Osteocyte (in vitro differentiated cells): ENCODE data around the gene RBM28. TPM values are rescaled to one million over a fixed set of nuclear protein-coding genes. Genes with fewer than 3 reads are reported as not detected.

Source experiments
- DNase-seq: peaks from one replicate; pipeline ENCODE4 v3.0.0; 2021; ENCODE audit warnings: mixed read lengths; ENCODE audit not compliant: unreplicated experiment; ENCODE audit errors: extremely low spot score
- H3K27ac Mint-ChIP-seq: one replicate; pipeline ENCODE4 v1.8.0; 2021; ENCODE audit warnings: mild to moderate bottlenecking, mixed read lengths; ENCODE audit not compliant: unreplicated experiment
- H3K27me3 Mint-ChIP-seq: one replicate; pipeline ENCODE4 v1.8.0; 2021; ENCODE audit warnings: mixed read lengths; ENCODE audit not compliant: unreplicated experiment
- H3K36me3 Mint-ChIP-seq: one replicate; pipeline ENCODE4 v1.8.0; 2021; ENCODE audit warnings: mixed read lengths; ENCODE audit not compliant: unreplicated experiment
- H3K4me1 Mint-ChIP-seq: one replicate; pipeline ENCODE4 v1.8.0; 2021; ENCODE audit warnings: mixed read lengths; ENCODE audit not compliant: unreplicated experiment
- H3K4me3 Mint-ChIP-seq: one replicate; pipeline ENCODE4 v1.8.0; 2021; ENCODE audit warnings: mild to moderate bottlenecking, moderate library complexity, mixed read lengths; ENCODE audit not compliant: unreplicated experiment
- H3K9me3 Mint-ChIP-seq: one replicate; pipeline ENCODE4 v1.8.0; 2021; ENCODE audit warnings: mixed read lengths; ENCODE audit not compliant: unreplicated experiment
- CTCF ChIP-seq: fragments of 200-600 bp; sonication (generic); IDR thresholded peaks from 2 replicates; pipeline ENCODE4 v1.5.0; 2021; ENCODE audit warnings: antibody characterized with exemption, mild to moderate bottlenecking, moderate library complexity
- total RNA-seq: library from RNA; stranded (reverse); gene quantifications from 2 replicates; pipeline ENCODE4 v1.2.1, GENCODE V29; 2021

The RBM28 gene
- total RNA-seq, 1 donor from 2014 or later = 45.6 TPM

- Mint-ChIP-seq H3K9me3 (no peaks in the 10 kb centered on the region), H3K27me3 (no peaks in the 10 kb centered on the region), H3K4me1 (peaks cover 1% of the 10 kb centered on the region), H3K36me3 (peaks cover 46% of the 10 kb centered on the region), H3K27ac (no peak overlapping the region), H3K4me3 (no peak overlapping the region)
- no peak for TF ChIP-seq CTCF
- no peak for DNase-seq
Observed at GRCh38 chr7:128324368-128324680, 19.4 kb downstream of the RBM28 start.

DNA sequence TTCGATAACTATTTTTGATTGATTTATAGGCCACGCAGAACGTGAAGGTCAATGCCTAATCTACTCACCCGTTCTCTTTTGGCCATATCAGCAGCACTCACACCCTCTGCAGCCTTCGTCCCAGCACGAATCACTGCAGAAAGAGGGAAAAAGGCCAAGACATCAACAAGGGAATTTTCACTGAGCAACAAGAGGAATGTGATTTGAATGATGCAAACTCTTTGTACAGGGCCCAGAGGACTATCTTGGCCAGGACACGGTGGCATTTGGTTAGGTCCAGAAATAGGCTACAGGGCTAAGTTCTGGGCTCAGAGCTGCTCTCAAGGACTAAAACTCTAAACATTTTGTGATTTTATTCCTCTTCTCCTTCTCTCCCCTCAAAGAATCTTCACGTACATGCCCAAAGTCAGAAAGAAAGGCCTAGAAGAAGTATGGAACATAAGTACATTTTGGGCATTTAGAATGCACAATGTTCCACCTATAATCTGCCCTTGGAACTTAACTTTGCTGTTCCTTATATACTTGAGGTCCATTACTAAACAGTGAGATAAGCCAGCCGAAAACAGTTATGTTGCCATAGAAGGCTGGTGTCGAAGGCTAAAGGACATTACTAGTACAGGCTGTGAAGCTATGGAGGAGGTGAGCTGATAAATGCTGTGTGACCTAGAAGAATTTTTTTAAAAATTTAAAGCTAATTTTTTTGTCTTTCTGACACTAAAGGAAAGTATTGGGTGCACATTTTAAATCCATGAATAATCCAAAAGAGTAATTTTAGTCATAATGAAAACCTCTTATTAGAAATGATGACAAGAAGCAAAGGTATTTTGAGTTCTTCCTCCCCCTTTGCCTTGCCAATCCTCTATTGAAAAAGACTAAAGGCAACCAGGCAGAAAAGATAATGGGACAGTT is 20.0 kb downstream of the RBM28 start:
- Mint-ChIP-seq H3K27ac (no peak overlapping the region), H3K4me3 (no peak overlapping the region), H3K27me3 (no peaks in the 10 kb centered on the region), H3K36me3 (peaks cover 48% of the 10 kb centered on the region), H3K9me3 (no peaks in the 10 kb centered on the region), H3K4me1 (peaks cover 1% of the 10 kb centered on the region)
- DNase-seq = no peak
- no peak for TF ChIP-seq CTCF

DNA sequence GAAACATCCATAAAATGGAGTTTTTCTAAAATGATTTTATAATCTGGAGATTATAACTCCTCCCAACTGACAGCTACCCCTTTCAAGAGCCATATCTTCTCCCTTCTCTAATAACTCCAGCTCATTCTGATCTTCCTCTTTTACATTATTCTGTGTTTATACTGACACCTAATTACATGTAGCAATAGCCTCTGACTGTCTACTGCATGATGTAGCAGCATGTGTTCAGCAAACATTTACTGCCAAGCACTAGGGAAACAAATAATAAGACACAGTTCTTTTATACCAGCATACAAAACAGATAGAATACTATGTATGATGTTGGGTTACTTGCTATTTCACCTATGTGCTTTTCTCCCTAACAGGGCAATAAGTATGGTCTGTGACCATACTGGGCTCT is 20.7 kb downstream of the RBM28 start:
- H3K4me3 Mint-ChIP-seq = no peak overlapping the region
- TF ChIP-seq CTCF = no peak
- no peaks in the 10 kb centered on the region for H3K9me3 Mint-ChIP-seq
- H3K27me3 Mint-ChIP-seq = no peaks in the 10 kb centered on the region
- peaks cover 48% of the 10 kb centered on the region for H3K36me3 Mint-ChIP-seq
- no peak overlapping the region for H3K27ac Mint-ChIP-seq
- H3K4me1 Mint-ChIP-seq = peaks cover 1% of the 10 kb centered on the region
- no peak for DNase-seq

DNA sequence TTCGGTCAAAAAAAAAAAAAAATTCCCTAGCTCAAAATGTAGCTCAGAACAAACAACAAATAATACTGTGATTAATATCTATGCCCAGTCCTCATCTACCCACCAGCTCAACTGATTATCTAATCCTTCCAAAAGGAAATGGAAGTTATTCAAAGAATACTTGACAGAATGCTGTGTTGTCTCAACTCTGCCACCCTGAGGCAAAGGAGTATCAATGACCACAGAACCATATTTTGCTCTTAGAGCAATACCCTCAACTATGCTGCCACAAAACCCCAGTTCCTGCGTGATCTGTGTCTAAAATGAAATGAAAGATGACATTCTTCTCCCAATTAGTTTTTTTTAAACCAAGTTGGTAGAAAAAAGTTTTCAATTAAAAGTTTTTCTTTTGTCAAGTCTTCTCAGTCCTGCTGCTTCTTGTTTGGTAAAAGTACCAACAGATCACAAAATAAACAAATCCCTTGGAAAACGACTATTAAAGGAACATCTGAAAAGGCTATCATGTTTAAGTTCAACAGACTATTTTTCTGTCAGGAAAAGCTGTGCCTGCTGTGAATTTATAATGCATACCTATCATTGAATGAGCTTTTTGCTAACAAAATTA is 21.6 kb downstream of the RBM28 start:
- H3K27ac Mint-ChIP-seq = no peak overlapping the region
- no peaks in the 10 kb centered on the region for H3K9me3 Mint-ChIP-seq
- no peaks in the 10 kb centered on the region for H3K27me3 Mint-ChIP-seq
- no peak for DNase-seq
- H3K36me3 Mint-ChIP-seq = peaks cover 51% of the 10 kb centered on the region
- peak; percentile 67 for TF ChIP-seq CTCF
- H3K4me3 Mint-ChIP-seq = no peak overlapping the region
- H3K4me1 Mint-ChIP-seq = peaks cover 1% of the 10 kb centered on the region

DNA sequence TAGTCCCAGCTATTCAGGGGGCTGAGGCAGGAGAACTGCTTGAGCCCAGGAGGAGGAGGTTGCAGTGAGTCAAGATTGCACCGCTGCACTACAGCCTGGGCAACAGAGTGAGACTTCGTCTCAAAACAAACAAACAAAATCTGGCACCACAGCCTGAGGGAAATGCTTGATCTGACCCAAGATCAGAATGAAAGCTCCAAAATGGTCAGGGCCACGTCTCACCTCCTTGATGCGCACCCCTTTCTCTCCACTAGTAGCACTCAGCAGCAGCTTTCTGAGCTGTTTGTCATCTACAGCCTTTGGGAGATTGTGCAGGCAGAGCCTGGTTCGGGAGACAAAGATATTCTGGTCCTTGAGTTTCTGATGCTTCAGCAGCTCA is 22.7 kb downstream of the RBM28 start:
- Mint-ChIP-seq H3K4me3 (no peak overlapping the region), H3K9me3 (no peaks in the 10 kb centered on the region), H3K36me3 (peaks cover 54% of the 10 kb centered on the region), H3K4me1 (peaks cover 1% of the 10 kb centered on the region), H3K27ac (no peak overlapping the region), H3K27me3 (no peaks in the 10 kb centered on the region)
- no peak for DNase-seq
- TF ChIP-seq CTCF = no peak
